GM12864 (cell line): ENCODE measurements around the gene FLNB.

Experiments used
- DNase-seq: peaks from one replicate; pipeline ENCODE4 v3.0.0-alpha.2; 2011; ENCODE audit warnings: low read depth
- H3K4me3 ChIP-seq: 2 replicates; pipeline ENCODE4 v1.5.1; 2011; ENCODE audit warnings: mild to moderate bottlenecking, low read depth, low read length, control low read depth
- CTCF ChIP-seq: IDR thresholded peaks from 2 replicates; pipeline ENCODE4 v1.5.1; 2011; ENCODE audit warnings: low read depth, mild to moderate bottlenecking, moderate library complexity, low read length, control low read depth, inconsistent platforms; ENCODE audit errors: missing control alignments

FLNB gene

GRCh38 chr3:58180940-58181587 is 172.8 kb downstream of the FLNB start:
- DNase-seq: no peak
- TF ChIP-seq CTCF: no peak
- H3K4me3 ChIP-seq: no peak overlapping the region

- no peak overlapping the region for H3K4me3 ChIP-seq
- TF ChIP-seq CTCF: no peak
- DNase-seq: no peak
Measured at GRCh38 chr3:58183221-58183620, 175.0 kb downstream of the FLNB start.

GRCh38 chr3:58183891-58184290 is 175.7 kb downstream of the FLNB start:
- TF ChIP-seq CTCF: no peak
- no peak for DNase-seq
- no peak overlapping the region for H3K4me3 ChIP-seq

- no peak overlapping the region for H3K4me3 ChIP-seq
- DNase-seq: no peak
- TF ChIP-seq CTCF: no peak
Measured at GRCh38 chr3:58184309-58184981, 176.2 kb downstream of the FLNB start.

- H3K4me3 ChIP-seq: no peak overlapping the region
- no peak for DNase-seq
- no peak for TF ChIP-seq CTCF
Measured at GRCh38 chr3:58184982-58185360, 176.7 kb downstream of the FLNB start.

- H3K4me3 ChIP-seq: no peak overlapping the region
- no peak for TF ChIP-seq CTCF
- DNase-seq: no peak
Measured at GRCh38 chr3:58188173-58188564, 179.9 kb downstream of the FLNB start.
